ENCODE results near the gene ALDH9A1.
A peak's percentile ranks its signal among the peaks of the same experiment; 100 is the strongest.
"Not testable (repeated sequence)": the region's sequence is repeated elsewhere in the genome, so short reads cannot be mapped to it uniquely, and the experiment has no call there.

ALDH9A1 gene

DNA sequence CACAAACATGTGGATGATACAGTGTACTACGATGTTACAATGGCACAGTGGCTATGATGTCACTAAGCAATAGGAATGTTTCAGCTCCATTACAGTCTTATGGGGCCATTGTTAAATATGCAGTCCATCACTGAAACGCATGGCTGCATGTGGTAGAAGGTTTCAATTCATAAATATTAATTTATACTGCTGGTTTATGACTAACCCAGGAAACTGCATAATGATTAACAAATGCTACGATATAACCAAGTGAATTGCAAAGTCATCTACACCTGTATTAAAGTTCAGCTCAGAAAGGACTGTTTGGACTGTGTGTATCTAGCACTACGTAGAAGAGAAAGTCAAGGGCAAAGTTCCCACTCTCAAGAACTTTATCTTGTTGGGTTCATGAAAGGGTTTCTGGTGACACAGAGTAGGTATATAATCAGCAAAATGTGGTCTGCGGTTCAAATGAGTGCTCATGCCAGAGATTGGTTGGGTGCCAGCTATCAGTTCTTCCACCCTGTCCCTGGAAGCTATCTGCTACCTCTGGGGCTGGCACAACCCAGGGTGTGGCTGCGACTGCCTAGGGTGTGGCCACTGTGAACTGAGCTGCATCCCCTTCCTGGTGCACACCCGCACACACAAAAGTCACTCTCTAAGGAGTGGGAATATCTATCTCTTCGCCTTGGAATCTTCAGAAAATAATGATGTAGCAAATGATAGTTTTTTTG, 52.6 kb downstream of the ALDH9A1 start:
- no peak for DNase-seq (ENCODE audit: low spot score)

DNA sequence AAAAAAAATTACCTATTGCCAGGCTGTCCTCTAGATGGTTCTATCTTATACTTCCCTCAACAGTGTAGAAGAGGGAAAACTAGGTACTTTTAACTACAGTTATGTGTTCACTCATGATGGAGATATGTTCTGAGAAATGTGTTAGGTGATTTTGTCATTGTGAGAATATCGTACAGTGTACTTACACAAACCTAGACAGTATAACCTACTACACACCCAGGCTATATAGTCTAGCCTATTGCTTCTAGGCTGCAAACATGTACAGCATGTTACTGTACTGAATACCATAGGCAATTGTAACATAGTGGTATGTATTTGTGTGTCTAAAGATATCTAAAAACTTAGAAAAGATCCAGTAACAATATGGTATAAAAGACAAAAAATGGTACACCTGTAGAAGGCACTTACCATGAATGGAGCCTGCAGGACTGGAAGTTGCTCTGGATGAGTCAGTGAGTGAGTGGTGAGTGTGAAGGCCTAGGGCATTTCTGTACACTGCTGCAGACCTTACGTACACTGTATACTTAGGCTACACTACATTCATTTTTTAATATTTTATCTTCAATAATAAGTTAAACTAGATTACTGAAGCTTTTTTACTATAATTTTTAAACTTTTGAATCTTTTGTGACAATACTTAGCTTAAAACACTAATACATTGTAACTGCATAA, 54.2 kb downstream of the ALDH9A1 start:
- no peak for DNase-seq (ENCODE audit: low spot score)

DNA sequence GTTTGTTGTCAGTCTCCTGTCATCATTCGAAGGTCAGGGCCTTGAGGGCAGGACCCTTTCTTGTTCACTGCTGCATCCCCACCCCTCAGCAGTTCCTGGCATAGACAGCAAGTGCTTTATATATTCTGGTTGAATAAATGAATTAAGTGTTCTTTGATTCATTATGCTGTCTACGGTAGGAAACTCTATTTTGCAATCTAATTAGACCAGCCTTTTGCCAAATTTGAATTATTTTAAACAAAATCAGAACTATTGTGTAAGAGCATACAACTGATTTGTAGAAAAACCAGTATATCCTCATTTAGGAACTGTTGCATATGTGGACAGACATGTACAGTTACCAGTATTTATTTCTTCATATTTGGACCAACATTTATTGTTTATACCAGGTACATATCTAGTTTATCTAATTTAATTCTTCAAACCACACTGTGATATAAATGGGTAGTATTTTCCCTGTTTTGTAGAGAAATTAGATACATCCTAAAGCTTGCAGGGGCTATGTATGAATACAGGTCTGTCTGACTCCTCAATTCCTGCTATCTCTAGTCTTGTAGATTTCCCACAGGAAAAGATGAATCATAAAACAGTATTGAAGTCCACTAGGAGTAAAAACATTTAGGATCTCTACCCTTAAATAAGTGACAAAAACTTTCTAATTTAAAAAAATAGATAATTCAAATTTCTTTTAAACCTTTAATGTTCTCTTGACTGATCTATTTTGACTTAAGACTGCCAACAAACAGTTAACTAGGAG, 57.0 kb downstream of the ALDH9A1 start:
- DNase-seq (ENCODE audit: low spot score), result no peak

DNA sequence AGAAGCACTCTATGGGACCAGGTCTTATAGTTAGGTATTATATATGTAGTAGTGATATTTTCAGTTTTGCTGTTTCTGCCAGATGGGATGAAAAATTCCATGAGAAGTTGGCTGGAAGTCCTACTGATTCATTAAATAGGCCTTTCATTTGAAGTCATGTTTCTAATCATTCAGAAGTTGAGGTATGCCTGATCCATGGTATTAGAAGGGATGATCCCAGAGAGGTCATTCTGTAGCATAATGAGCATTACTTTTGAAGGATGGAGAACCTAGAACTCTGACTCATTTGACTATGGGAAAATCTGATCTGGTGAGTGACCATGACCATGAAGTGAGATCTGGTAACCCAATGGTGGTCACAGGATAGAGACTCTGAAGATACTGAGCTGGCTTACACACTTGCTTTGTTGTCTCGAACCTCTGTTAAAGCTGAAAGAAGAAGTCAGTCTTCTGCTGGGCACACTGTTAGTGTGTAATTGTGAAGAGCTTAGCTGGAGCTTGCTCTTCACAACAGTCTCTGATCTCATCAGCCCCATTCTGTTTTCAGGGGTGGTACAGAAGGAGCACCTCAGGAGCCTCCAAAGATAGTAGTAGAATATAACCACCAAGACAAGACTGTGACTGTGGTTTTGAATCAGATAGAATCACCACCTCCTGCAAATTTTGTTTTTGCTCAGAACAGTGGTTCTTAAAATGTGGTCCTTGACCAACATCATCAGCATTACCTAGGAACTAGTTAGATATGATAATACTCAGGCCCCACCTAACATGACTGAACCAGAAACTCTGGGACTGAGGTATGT, 58.3 kb downstream of the ALDH9A1 start:
- DNase-seq (ENCODE audit: low spot score), result no peak

DNA sequence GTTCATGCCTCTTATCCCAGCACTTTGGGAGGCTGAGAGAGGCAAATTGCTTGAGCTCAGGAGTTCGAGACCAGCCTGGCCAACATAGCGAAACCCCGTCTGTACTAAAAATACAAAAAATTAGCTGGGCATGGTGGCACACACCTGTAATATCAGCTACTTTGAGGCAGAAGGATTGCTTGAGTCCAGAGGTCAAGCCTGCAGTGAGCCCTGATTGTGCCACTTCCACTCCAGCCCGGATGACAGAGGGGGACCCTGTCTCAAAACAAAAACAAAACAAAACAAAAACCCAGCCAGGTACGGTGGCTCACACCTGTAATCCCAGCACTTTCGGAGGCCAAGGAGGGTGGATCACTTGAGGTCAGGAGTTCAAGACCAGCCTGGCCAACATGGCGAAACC, 60.2 kb downstream of the ALDH9A1 start:
- DNase-seq (ENCODE audit: low spot score), result not testable (repeated sequence)

DNA sequence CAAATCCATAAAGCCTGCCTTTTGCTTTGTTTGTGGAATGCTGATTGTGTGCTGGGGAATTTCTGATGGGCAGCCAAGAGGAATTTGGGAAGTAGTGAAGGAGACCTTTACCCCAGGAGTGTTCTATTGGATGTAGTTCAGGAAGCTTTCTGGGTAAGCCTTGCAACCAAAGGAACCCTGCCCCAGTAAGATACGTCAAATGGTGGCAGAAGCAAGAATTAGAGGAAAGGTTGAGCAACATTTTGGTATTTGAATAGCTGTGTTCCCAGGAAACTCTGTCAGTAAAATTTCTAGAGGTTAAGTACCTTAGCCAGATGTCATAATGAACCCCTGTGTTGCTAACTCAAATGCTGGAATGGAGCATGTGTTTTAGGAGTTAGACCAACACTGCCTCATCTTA, 60.9 kb downstream of the ALDH9A1 start:
- no peak for DNase-seq (ENCODE audit: low spot score)

DNA sequence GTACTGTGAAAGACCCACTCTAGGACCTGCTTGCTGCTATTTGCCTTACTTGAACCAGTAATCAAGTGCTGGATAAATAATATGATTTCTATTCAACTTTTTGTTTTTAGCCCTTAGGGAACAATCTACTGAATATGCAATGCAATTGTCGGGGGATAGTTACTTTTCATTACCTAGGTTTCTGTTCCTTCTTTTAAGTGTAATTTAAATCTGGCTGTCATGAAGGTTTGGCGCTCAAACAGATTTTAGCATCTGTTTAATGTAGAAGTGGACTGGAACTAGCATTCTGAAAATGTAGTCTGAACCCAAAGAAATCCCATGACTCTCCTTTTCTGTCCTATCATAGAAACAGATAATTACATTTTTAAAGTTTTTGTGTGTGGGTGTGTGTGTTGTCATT, 62.5 kb downstream of the ALDH9A1 start:
- no peak for DNase-seq (ENCODE audit: low spot score)

DNA sequence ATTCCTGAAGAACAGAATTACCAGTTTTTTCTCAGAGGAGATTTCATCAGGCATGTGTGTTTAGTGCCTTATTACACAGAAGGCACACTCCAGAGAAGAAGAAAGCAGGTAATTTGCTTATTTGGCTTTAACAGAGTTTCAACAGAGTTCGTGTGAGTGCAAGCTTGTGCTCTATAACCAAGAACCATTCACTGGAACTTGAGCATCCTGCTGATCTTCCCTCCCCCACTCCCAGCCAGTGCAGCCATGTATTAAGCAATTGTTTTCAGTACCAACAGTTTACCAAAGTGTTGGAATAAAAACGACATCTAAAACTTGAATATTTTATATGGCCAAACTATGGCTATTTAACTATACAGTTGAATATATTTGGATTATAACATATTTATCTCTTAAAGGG, 63.0 kb downstream of the ALDH9A1 start:
- DNase-seq (ENCODE audit: low spot score), result no peak

DNA sequence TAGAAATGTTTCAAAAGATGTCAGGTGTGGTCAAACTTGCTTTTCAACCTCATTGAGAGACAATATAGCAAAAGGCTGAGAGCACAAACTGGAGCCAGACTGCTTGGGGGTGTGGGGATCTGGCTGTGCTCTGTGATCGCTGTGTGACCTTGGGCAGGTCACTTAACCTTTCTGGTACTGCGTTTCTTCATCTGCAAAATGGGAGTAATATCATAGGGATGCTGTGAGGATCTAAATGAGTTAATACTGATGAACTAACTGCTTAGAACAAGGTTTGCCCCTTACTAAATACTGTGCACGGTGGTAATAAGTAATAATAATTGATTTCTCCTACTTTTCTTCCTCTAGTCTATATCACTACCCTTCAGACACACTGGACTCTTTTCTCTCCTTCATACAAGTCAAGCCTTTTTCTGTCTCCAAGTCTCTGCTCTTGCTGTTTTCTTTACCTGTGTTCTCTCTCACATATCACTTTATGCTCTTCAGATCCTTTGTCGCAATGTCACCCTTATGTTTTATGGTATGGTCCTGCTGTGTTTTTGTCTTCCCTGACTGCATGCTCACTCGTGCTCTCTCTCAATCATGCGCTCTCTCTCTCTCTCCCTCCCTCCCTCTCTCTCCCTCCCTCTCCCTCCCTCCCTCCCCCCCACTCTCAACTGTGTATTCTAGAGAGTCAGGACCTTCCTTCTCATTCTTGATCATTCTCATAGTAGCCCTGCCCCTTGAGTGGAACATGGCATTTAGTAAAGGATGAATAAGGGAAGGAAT, 64.0 kb downstream of the ALDH9A1 start:
- no peak for DNase-seq (ENCODE audit: low spot score)

DNA sequence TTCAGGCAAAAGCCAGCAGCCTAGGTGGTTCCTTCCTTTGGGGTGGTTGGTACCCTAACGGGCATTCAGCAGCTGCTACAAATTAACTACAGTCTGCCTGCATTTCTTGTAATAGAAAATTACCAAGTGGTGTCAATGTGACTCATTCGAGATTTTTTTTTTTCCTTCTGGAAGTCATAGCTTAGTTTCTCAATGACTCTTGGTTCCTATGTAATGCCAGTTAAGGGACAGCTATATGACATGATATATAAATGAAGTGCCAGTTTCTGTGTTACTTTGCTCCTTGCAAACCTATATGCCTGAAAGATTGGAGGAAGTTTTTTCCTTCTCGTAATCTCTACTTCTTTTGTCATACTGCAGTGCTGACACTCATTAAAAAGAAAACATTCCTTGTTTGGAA, 64.7 kb downstream of the ALDH9A1 start:
- no peak for DNase-seq (ENCODE audit: low spot score)

DNA sequence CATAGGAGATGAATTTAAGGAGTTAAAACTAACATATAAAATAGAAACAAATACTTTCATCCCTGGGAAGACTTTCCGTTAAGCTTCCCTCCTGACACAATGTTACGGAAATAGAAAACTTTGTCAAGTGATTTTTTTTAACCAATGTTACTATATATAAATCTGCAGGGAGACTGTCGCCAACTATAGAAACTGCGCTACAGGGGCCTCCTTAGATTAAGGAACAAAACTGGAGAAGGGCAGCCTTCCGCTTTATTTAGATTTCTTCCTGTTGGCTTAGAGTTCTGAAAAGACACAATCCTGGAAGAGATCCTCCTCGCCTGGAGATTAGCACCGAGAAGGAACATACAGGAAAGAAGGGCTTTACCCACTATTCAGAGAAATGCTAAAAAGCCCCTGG, 65.9 kb downstream of the ALDH9A1 start:
- DNase-seq (ENCODE audit: low spot score), result no peak

DNA sequence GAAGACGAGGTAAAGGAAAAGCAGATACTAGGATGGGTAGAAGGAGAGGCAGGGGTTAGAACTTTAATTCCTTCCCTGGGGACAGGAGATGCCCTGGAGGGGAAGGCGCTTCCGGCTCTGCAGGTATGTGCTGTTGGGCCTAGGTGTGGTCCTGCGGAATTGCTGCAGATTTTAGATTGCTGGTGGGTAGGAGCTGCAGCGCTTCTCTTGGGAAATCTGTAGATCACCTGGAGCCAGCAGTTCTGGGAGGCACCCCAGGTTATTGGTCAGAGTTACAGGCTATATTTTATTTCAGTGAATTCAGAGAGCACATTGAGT, 66.3 kb downstream of the ALDH9A1 start:
- DNase-seq (ENCODE audit: low spot score), result peak; percentile 52

DNA sequence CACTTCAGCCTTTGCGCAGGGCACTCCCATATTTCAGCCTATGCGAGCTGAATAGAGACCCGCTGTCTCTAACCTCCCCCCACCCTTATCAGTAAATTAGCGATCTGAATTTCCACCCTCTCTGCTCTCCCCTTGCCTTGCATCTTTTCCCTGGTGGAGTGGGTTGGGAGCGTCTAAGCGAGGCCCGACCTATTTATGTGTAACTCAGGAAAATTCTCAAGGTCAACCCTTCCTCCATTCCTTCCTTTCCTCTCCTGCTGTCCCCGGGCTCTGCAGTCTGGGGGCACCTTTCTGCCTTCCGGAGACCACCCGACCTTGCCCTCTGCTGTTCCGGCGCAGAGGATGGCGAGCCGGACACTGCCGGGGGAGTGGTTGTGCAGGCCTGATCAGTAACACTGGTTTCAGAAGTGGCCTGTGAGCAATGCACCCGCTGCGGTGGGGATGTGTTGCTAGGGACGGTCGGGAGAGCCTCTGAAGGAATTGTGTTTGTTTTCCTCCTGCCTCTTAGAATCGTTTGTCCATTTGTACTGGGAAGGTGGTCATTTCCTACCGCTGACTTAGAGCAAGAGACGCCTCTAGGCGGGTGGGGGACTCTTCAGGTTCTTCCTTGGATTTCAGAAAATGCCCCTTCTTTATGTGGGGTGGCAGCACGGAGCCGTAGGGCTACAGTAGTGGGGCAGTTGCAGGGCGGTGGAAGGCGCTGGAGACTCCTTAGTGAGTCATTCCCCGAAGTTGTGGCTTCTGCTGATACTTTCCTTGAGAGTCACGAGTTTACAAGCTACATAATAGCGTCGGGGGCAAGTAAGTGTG, 66.8 kb downstream of the ALDH9A1 start:
- DNase-seq (ENCODE audit: low spot score), result peak; percentile 73

DNA sequence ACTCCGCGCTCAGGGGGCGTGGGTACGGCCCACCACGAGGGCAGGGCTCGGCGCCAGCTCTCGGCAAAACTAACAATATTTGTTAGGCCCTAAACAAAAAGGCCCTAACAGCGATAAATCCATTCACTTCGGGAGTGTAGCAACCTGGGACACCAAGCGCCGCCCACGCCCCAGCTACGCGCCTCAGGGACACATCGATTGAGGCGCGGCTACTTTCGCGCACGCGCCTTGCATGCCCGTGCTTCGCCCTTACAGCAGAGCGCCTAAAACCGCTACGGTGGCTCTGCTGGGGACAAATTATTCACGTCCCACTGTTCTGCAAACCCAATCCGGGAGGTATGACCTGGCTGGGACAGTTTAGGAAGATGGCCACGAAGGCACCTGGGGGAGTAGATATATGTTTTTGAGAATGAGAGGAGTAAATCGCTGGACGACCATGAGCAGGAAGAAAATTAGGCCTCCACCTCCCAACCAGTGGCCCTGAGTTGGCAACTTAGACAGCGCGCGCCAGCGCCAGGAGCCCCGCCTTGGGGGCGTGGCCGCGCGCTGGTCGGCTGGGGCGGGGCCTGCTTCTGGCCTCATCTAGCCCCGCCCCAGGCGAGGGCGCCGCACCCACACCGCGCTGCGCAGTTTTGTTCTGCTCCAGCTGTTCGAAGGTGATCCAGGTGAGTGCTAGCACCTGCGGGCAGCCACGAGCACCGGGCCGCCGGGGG, 67.6 kb downstream of the ALDH9A1 start, which contains the start of gene MGST3:
TSS of gene MGST3 (plus strand) at position 606 of the 713 bp plus-strand sequence. CDS start 18,614 bp downstream, outside the sequence.
- peak; percentile 94 for DNase-seq (ENCODE audit: low spot score)

DNA sequence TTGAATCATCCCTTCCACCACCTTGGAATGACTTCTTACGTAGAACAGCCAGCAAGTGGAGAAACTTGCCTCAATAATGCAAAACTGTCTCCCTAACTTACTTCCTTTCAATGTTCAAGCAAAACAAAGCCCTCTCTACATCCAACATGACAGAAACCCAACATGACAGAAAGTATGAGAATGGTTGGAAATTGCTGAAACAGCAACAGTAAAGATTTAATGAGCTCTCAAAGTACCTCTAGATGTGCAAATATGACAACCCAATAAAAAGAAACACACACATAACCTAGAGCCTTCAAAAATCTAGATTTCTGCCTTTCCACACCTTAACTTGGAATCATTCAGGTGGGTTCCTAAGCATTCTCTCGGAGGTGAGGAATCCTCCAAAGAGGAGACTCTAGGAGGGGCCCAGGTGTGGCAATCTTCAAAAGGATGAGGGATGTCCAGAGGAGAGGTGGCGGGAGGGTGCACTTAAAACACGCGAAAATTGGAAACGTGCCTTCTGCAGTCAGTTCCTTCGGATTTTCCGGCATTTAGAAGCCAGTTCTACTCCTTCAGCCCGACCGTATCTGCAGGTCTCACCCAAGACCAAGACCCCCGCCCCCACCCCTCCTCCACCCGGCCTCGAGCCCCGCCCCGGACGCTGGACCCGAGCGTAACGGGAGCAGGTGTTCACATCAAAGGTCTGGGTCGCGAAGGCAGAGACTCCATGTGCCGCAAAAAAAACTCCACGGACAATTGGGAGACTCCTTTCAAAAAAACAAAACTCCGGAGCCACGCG, 68.3 kb downstream of the ALDH9A1 start:
- DNase-seq (ENCODE audit: low spot score), result no peak

DNA sequence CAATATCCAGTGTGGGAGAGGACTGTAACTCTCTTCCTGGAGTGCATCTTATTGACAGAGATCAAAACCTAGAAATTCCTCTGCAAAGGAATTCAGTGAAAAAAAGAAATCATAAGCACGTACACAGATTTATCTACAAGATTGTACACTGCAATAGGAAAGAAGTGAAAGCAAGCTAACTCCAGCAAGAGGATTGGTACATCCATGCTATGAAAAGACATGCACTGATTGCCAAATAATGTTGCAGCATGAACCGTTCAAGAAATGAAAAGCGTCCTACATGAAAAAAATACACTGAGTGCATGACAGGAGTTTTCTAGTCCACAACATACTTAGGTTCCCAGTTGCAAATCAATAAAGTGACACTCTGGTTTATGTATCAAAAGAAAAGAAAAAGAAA, 69.2 kb downstream of the ALDH9A1 start:
- DNase-seq (ENCODE audit: low spot score), result no peak

DNA sequence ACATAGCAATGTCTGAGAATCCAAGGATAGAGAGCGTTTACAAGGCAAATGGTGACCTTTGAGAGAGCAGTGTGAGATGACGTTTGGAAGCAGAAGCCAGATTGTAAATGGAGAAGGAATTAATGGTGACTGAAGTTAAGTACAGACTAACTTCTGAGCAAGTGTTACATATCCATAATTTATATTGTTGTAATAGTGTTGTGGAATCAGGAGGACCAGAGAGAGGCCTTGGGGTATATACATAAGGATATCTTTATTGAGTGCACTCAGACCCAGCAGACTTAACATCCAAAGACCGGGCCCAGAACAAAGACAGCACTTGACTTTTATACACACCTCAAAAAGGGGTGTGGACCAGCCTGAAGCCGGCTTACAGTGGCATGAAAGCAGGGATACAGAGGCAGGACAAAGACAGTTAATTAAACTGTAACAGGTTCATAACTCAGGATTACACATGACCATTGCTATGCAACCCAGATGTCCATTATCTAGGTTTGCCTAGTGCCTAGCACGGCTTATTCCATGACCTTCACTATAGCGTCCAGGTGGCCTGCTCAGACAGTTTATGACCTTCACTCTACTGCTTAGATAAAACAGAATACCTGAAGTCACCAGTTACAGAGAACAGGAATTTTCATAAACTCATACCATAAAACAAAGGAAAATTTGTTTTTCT, 70.1 kb downstream of the ALDH9A1 start:
- DNase-seq (ENCODE audit: low spot score), result no peak

DNA sequence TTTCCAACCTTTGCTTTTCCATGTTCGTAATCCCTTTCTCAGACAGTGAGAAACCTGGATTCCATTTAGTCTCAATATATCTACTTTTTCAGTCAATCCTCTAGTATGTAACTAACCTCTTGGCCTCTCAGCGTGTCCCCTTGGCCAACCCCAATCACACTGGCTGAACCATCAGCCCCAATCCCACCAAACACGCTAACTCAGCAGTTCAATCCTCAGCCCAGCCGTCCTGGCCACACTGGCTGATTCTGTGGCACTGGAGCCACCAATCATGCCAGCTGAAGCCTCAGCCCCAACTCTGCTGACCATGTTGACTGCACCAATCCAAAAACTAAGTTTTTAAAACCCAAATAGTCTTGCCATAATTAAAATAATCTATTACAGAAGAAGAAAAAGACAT, 73.9 kb downstream of the ALDH9A1 start:
- DNase-seq (ENCODE audit: low spot score), result no peak

DNA sequence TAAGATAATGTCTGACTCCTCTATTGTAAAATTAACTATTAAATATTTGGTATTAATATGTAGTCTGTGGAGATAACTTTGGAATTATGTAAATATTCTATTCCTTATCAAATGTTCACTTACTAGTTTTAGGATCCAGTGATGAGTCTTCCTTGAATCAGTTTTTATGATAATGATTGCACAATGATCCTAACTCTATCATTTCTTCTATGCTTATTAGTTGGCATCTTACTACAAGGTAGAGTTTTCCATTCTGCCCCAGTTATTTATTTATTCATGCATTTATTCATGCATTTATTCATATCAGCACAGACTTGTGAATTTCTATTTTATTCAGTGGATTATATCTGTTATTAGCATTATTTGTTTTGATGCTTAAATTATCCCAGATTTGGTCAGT, 74.7 kb downstream of the ALDH9A1 start:
- no peak for DNase-seq (ENCODE audit: low spot score)

All from ecto neural progenitor cell (in vitro differentiated cells).